B cell (primary cell): ENCODE results near the gene SUCLG2. TPM values are rescaled to one million over a fixed set of nuclear protein-coding genes. Genes with fewer than 3 reads are reported as not detected.

Source experiments
- ATAC-seq: fragments of 200-7000 bp; cut with Tn5 transposase; one replicate; pipeline ENCODE4 v1.10.0; 2021; ENCODE audit warnings: low read depth, mild to moderate bottlenecking, moderate number of reproducible peaks, moderate library complexity
- CTCF ChIA-PET: fragments of 350-600 bp; sonication (Branson Sonifier 250); formaldehyde crosslinking; loops from one replicate; lab custom pipeline; 2021; ENCODE audit warnings: antibody characterized with exemption, inconsistent platforms; lab: Charles Lee
- POLR2A ChIA-PET: fragments of 350-600 bp; sonication (Branson Sonifier 250); formaldehyde crosslinking; loops from one replicate; lab custom pipeline; 2021; ENCODE audit warnings: antibody characterized with exemption; lab: Charles Lee
- DNase-seq: peaks from one replicate; pipeline ENCODE4 v3.0.0; 2013
- H2AFZ ChIP-seq: 2 replicates; pipeline ENCODE4 v1.6.1; 2012; ENCODE audit warnings: mild to moderate bottlenecking, low read depth, low read length; ENCODE audit not compliant: insufficient read depth, poor library complexity, severe bottlenecking
- H3K27ac ChIP-seq, 2 donors: 1 replicate in 1 of 2; 2 replicates in 1 of 2; pipeline ENCODE4 v1.5.1; 2012 to 2013; ENCODE audit warnings: low read length in 2 of 2, mild to moderate bottlenecking in 2 of 2, moderate library complexity in 1 of 2
- H3K27me3 ChIP-seq, 4 experiments: fragments of 200-600 bp in 1 of 4; sonication (generic) in 1 of 4; replicated peaks in 1 of 4; 1 replicate in 2 of 4; 2 replicates in 2 of 4; pipeline versions ENCODE4 v1.6.1 to v1.7.0; 2013 to 2016; ENCODE audit warnings: low read length in 3 of 4, mild to moderate bottlenecking in 2 of 4, mixed read lengths in 1 of 4, moderate library complexity in 1 of 4; ENCODE audit not compliant: insufficient read depth in 4 of 4, control insufficient read depth in 3 of 4; ENCODE audit errors: control extremely low read depth in 1 of 4
- H3K36me3 ChIP-seq, 2 experiments: replicated peaks in 1 of 2; 1 replicate in 1 of 2; 2 replicates in 1 of 2; pipeline versions ENCODE4 v1.6.1 to v1.7.1; 2013; ENCODE audit warnings: low read length in 1 of 2; ENCODE audit not compliant: insufficient read depth in 2 of 2, control insufficient read depth in 1 of 2; ENCODE audit errors: control extremely low read depth in 1 of 2, extremely low read depth in 1 of 2
- H3K4me1 ChIP-seq, 2 donors: fragments of 200-600 bp in 1 of 2; sonication (generic) in 1 of 2; 1 replicate in 1 of 2; 2 replicates in 1 of 2; pipeline versions ENCODE4 v1.5.1 to v1.6.1; 2013 to 2017; ENCODE audit warnings: low read length in 2 of 2; ENCODE audit not compliant: control insufficient read depth in 2 of 2, insufficient read depth in 2 of 2
- H3K4me2 ChIP-seq: replicated peaks from 2 replicates; pipeline ENCODE3; 2012; ENCODE audit warnings: mild to moderate bottlenecking, low read depth, low read length; ENCODE audit not compliant: poor library complexity, severe bottlenecking
- H3K4me3 ChIP-seq, 5 experiments: fragments of 200-600 bp in 1 of 5; sonication (generic) in 1 of 5; 1 replicate in 3 of 5; 2 replicates in 2 of 5; pipeline versions ENCODE4 v1.5.1 to v1.7.0; 2011 to 2016; ENCODE audit warnings: low read length in 4 of 5, mild to moderate bottlenecking in 4 of 5, low read depth in 2 of 5, control low read depth in 1 of 5, moderate library complexity in 1 of 5; ENCODE audit not compliant: insufficient read depth in 1 of 5; ENCODE audit errors: control extremely low read depth in 1 of 5, extremely low read depth in 1 of 5
- H3K79me2 ChIP-seq: fragments of 200-600 bp; sonication (generic); one replicate; pipeline ENCODE4 v1.6.0; 2016; ENCODE audit warnings: low read length; ENCODE audit not compliant: control insufficient read depth, insufficient read depth
- H3K9ac ChIP-seq: fragments of 200-600 bp; sonication (generic); 2 replicates; pipeline ENCODE4 v1.6.1; 2017; ENCODE audit warnings: mild to moderate bottlenecking, low read length, moderate library complexity
- H3K9me3 ChIP-seq, 3 donors: one replicate each; pipeline versions ENCODE4 v1.6.1 to v1.7.1; 2013; ENCODE audit warnings: low read length in 2 of 3; ENCODE audit not compliant: control insufficient read depth in 2 of 3, insufficient read depth in 1 of 3; ENCODE audit errors: control extremely low read depth in 1 of 3
- H4K20me1 ChIP-seq: 2 replicates; pipeline ENCODE4 v1.6.0; 2012; ENCODE audit warnings: mild to moderate bottlenecking, low read length; ENCODE audit not compliant: insufficient read depth, control insufficient read depth, poor library complexity, severe bottlenecking
- H3K27ac Mint-ChIP-seq: one replicate; pipeline ENCODE4 v1.8.0; 2021; ENCODE audit warnings: mixed read lengths
- H3K27me3 Mint-ChIP-seq: one replicate; pipeline ENCODE4 v1.8.0; 2021; ENCODE audit warnings: mixed read lengths
- H3K4me1 Mint-ChIP-seq: one replicate; pipeline ENCODE4 v1.8.0; 2021; ENCODE audit warnings: mixed read lengths
- H3K4me3 Mint-ChIP-seq: one replicate; pipeline ENCODE4 v1.8.0; 2021; ENCODE audit warnings: mixed read lengths
- H3K9me3 Mint-ChIP-seq: one replicate; pipeline ENCODE4 v1.8.0; 2022; ENCODE audit warnings: mixed read lengths; ENCODE audit not compliant: insufficient read depth
- CTCF ChIP-seq: fragments of 200-600 bp; IDR thresholded peaks from one replicate; pipeline ENCODE4 v1.8.0; 2022; ENCODE audit warnings: antibody characterized with exemption, mild to moderate bottlenecking
- EZH2 ChIP-seq: IDR thresholded peaks from 2 replicates; pipeline ENCODE4 v1.6.1; 2012; ENCODE audit warnings: borderline replicate concordance, low read depth, mild to moderate bottlenecking, moderate library complexity, low read length; ENCODE audit not compliant: insufficient read depth, poor library complexity, severe bottlenecking
- WGBS: methylation state at CpG from one replicate; pipeline ENCODE4 v1.1.5; 2013; ENCODE audit warnings: missing lambda C conversion rate; ENCODE audit not compliant: insufficient coverage; 5-methylcytosine and 5-hydroxymethylcytosine counted together
- intact Hi-C: fragments of 100-400 bp; cut with micrococcal nuclease; formaldehyde crosslinking; loops from one replicate; pipeline ENCODE4 v1.10.0; 2022
- polyA plus RNA-seq: library from polyadenylated mRNA; depleted of rRNA; stranded (reverse); fragments of >200 nt; gene quantifications from 2 replicates; pipeline ENCODE4 v1.2.3, GENCODE V29; 2012
- total RNA-seq, 2 donors: library from RNA; stranded (reverse); fragments of 120-200 nt in 1 of 2; gene quantifications; 1 replicate in 1 of 2; 2 replicates in 1 of 2; pipeline versions ENCODE4 v1.2.3 to v1.2.4, GENCODE V29; 2013 to 2022

The SUCLG2 gene
- total and polyA plus RNA-seq, 2 donors (not counting 1 experiment from before 2014, with no cell fraction given): 9.1 to 35.8 TPM

- no peaks in the 10 kb centered on the region for H3K4me1 Mint-ChIP-seq
- CTCF ChIA-PET: no interaction called here
- H3K9me3 Mint-ChIP-seq: no peaks in the 10 kb centered on the region
- Histone ChIP-seq H3K4me2 (no peak overlapping the region), H3K9me3 (no peaks in the 10 kb centered on the region), H3K27ac (no peak overlapping the region), H3K4me1 (no peaks in the 10 kb centered on the region), H3K27me3 (no peaks in the 10 kb centered on the region), H3K36me3 (peaks cover 0 to 1% of the 10 kb centered on the region in 2 experiments), H3K4me3 (no peak overlapping the region), H3K79me2 (no peaks in the 10 kb centered on the region), H2AFZ (no peak overlapping the region), H3K9ac (no peak overlapping the region), H4K20me1 (no peaks in the 10 kb centered on the region)
- TF ChIP-seq EZH2 (no peak), CTCF (no peak)
- POLR2A ChIA-PET: no interaction called here
- no peak overlapping the region for H3K27ac Mint-ChIP-seq
- no peak overlapping the region for H3K4me3 Mint-ChIP-seq
- intact Hi-C loops: no loop called here
- no peak for DNase-seq
- H3K27me3 Mint-ChIP-seq: no peaks in the 10 kb centered on the region
- 100% methylated on average over 1 of the region's 2 CpGs for WGBS
- ATAC-seq: no peak
These were observed 194.6 kb downstream of the SUCLG2 start for GRCh38 chr3:67459796-67460195.

GRCh38 chr3:67458896-67459530, 195.4 kb downstream of the SUCLG2 start:
- ChIA-PET CTCF (no interaction called here), POLR2A (interaction anchor here (0.6 kb wide), 1 partner anchor 91 kb away, joined by 7 read pairs; no protein-coding TSS in a partner anchor)
- Histone ChIP-seq H3K4me2 (no peak overlapping the region), H3K4me1 (no peaks in the 10 kb centered on the region), H3K36me3 (peaks cover 0 to 1% of the 10 kb centered on the region in 2 experiments), H4K20me1 (no peaks in the 10 kb centered on the region), H3K9ac (no peak overlapping the region), H3K27me3 (no peaks in the 10 kb centered on the region), H3K4me3 (no peak overlapping the region), H3K27ac (no peak overlapping the region), H3K79me2 (no peaks in the 10 kb centered on the region), H3K9me3 (no peaks in the 10 kb centered on the region), H2AFZ (no peak overlapping the region)
- no peak overlapping the region for H3K27ac Mint-ChIP-seq
- TF ChIP-seq EZH2 (no peak), CTCF (no peak)
- intact Hi-C loops: no loop called here
- H3K4me1 Mint-ChIP-seq: no peaks in the 10 kb centered on the region
- 100% methylated on average over 1 of the region's 4 CpGs for WGBS
- DNase-seq (no peak), ATAC-seq (no peak)
- no peaks in the 10 kb centered on the region for H3K27me3 Mint-ChIP-seq
- no peak overlapping the region for H3K4me3 Mint-ChIP-seq
- no peaks in the 10 kb centered on the region for H3K9me3 Mint-ChIP-seq
